ENCODE data around the gene MTCH2.
A peak's percentile ranks its signal among the peaks of the same experiment; 100 is the strongest.

The MTCH2 gene

DNA sequence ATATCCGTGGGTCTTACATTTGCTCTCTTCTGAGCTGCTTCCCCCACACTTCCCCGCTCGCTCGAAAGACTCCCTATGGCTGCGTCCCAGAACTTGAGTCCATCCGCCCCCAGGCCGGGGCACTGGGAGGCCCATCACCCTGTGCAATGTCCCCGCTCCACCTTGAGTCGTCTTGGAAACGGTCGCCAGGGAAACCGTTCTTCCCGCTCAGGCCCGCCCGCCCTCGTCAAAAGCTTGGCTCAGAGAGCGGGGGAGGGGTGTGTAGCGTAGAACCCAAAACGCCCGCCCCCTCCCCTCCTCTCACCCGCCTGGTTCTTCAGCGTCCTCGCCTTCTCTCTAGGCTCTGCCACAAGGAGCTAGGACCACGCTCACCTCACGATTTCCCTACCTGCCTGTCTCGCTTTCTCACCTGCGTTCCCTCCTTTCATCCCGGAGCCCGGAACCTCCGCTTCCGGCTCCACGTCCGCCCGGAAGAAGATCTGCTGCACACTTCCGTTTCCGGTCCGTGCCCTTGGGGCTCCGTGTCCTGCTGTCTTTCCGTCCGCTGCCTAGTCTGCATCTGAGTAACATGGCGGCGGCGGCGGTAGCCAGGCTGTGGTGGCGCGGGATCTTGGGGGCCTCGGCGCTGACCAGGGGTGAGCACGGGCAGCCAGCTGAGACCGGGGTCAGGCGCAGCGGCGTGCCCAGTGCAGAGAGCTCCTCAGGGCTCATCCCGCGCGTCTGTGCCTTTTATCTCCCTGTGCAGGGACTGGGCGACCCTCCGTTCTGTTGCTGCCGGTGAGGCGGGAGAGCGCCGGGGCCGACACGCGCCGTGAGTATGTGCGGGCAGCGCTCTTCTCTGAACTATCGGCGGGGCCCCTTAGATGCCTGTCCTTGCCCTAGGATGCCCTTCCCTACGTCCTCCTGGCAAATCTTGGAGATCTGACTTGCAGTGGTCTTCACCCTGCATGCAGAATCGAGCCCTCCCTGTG, 63.5 kb downstream of the MTCH2 start, which contains the start of the genes KBTBD4 and NDUFS3:
Gene KBTBD4, minus strand, starts transcription at position 447 of the 971 bp plus-strand sequence. Its CDS starts 19 bp downstream, at position 428.
Gene NDUFS3, plus strand, starts transcription at position 551 of the 971 bp plus-strand sequence. Its CDS starts 18 bp downstream, at position 569.
- Histone ChIP-seq H3K4me3 (ENCODE audit: low read length in 2 of 2) (peak within 1 kb of the TSS; percentile 94 to 97), H3K36me3 (ENCODE audit: control insufficient read depth in 2 of 2, insufficient read depth in 2 of 2, low read length in 2 of 2) (peaks cover 32 to 38% of the 10 kb centered on the region in 2 donors), H3K27ac (ENCODE audit: low read length) (peak within 1 kb of the TSS; percentile 73), H3K27me3 (ENCODE audit: control insufficient read depth in 1 of 2, insufficient read depth in 2 of 2, low read length in 2 of 2) (no peaks in the 10 kb centered on the region), H3K9me3 (ENCODE audit: control insufficient read depth in 2 of 2, low read length in 2 of 2) (no peaks in the 10 kb centered on the region), H3K9ac (ENCODE audit: low read length in 2 of 2) (peak within 1 kb of the TSS; percentile 88 to 96), H3K4me1 (ENCODE audit: control insufficient read depth, insufficient read depth, low read length) (peaks cover 22% of the 10 kb centered on the region)

DNA sequence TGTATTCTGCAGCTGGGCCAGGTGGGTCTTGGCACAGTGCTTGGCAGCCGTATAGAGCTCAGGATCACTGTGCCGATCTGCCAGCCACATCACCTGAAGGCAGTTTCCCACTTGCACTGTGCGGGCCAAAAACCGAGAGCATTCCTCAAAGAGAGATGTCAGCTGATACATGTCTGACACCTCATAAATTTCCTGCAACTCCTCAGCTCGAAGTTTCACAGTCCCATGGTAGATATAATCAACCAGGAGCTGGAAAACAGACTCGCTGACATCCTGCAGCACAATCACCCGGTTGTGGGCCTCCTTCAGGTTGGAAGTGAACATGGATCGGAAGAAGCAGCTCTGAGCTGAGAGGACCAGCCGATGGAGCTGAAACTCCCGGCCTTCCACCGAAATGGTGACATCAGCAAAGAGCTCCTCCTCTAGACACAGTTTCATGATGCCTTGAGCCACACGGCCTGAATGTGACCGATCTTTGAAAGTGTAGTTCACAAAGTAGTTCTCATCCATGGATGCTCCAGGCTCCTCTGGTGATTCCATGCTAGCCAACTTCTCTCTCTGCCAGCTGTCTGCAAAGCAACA, 64.8 kb downstream of the MTCH2 start:
- Histone ChIP-seq H3K27ac (ENCODE audit: low read length) (peak overlapping the region; percentile 73), H3K4me3 (ENCODE audit: low read length in 2 of 2) (peak overlapping the region; percentile 94 to 97), H3K36me3 (ENCODE audit: control insufficient read depth in 2 of 2, insufficient read depth in 2 of 2, low read length in 2 of 2) (peaks cover 33 to 37% of the 10 kb centered on the region in 2 donors), H3K9ac (ENCODE audit: low read length in 2 of 2) (peak overlapping the region in 1 of 2 donors; percentile 88), H3K27me3 (ENCODE audit: control insufficient read depth in 1 of 2, insufficient read depth in 2 of 2, low read length in 2 of 2) (no peaks in the 10 kb centered on the region), H3K9me3 (ENCODE audit: control insufficient read depth in 2 of 2, low read length in 2 of 2) (no peaks in the 10 kb centered on the region), H3K4me1 (ENCODE audit: control insufficient read depth, insufficient read depth, low read length) (peaks cover 30% of the 10 kb centered on the region)

DNA sequence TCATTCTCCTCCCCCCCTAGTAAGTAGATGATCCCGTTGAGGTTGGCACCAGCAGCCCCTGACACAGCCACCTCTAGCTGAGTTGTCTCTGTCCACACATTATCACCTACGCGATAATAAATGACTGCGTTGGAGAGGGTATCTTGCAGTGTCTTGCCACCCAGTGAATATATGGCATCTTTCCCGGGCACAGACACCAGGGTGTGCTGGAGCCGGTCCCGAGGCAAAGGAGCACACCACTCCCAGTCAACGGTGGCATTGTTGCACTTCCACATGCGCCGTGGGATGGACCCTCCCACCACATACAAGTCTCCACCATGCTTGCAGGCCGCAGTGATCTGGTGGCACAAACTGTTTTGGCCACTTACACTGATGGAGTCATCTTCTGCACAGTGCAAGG, 69.0 kb downstream of the MTCH2 start:
- H3K4me3 ChIP-seq (ENCODE audit: low read length in 2 of 2): no peak overlapping the region
- no peak overlapping the region for H3K9ac ChIP-seq (ENCODE audit: low read length in 2 of 2)

DNA sequence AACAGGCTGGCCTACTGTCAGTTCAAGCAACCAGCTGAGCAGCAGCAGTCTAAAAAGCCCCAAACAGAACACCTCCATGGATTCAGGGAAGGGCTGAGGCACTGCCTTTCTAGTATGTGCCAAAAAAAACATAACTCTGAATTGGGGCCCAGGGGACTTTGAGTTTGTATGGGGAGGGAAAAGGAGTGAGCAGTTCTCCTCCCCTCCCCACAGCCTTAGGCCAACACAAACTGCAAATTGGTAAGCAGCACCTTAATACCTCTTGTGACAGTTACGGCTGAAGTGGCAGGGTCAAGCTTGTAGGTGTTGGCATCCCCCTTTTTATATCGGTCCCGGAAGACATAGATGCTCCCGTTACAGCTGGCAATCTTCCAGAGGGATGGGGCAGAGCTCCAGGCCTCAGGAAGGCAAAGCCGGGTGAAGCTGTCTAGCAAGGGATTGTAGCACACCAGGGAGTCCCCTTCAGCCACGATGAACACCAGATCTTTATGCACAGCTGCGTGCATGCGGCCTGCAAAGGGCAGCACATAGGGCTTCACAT, 69.6 kb downstream of the MTCH2 start:
- no peak overlapping the region for H3K9ac ChIP-seq (ENCODE audit: low read length in 2 of 2)
- H3K4me1 ChIP-seq (ENCODE audit: control insufficient read depth, insufficient read depth, low read length): peaks cover 17% of the 10 kb centered on the region
- no peak overlapping the region for H3K4me3 ChIP-seq (ENCODE audit: low read length in 2 of 2)
- H3K9me3 ChIP-seq (ENCODE audit: control insufficient read depth in 2 of 2, low read length in 2 of 2): no peaks in the 10 kb centered on the region
- H3K36me3 ChIP-seq (ENCODE audit: control insufficient read depth in 2 of 2, insufficient read depth in 2 of 2, low read length in 2 of 2): peaks cover 36 to 38% of the 10 kb centered on the region in 2 donors
- no peak overlapping the region for H3K27ac ChIP-seq (ENCODE audit: low read length)
- H3K27me3 ChIP-seq (ENCODE audit: control insufficient read depth in 1 of 2, insufficient read depth in 2 of 2, low read length in 2 of 2): no peaks in the 10 kb centered on the region

More for the DNA sequence above, 69.0 kb downstream of the MTCH2 start:
- H3K27me3 ChIP-seq (ENCODE audit: control insufficient read depth in 1 of 2, insufficient read depth in 2 of 2, low read length in 2 of 2): no peaks in the 10 kb centered on the region
- no peaks in the 10 kb centered on the region for H3K9me3 ChIP-seq (ENCODE audit: control insufficient read depth in 2 of 2, low read length in 2 of 2)
- H3K4me1 ChIP-seq (ENCODE audit: control insufficient read depth, insufficient read depth, low read length): peaks cover 21% of the 10 kb centered on the region
- no peak overlapping the region for H3K27ac ChIP-seq (ENCODE audit: low read length)
- H3K36me3 ChIP-seq (ENCODE audit: control insufficient read depth in 2 of 2, insufficient read depth in 2 of 2, low read length in 2 of 2): peaks cover 36 to 38% of the 10 kb centered on the region in 2 donors

DNA sequence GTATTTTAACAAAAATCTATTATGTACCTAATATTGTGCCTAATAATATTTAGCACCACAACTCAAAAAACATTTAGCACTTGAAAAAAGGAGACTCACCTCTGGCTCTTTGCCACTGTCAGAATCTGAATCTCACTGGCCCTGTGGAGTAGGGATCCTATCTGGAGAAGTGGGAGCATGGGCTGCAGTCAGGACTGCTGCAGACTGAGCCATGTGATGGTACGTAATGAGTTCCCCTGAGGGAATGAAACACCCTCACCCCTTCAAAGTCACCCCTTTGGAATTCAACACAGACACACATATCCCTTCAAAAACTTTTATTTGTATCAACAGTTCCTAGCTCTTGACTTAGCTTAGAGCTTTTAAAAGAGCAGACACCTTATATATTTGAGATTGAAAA, 70.5 kb downstream of the MTCH2 start:
- H3K4me3 ChIP-seq (ENCODE audit: low read length in 2 of 2): no peak overlapping the region
- no peaks in the 10 kb centered on the region for H3K27me3 ChIP-seq (ENCODE audit: control insufficient read depth in 1 of 2, insufficient read depth in 2 of 2, low read length in 2 of 2)
- no peak overlapping the region for H3K9ac ChIP-seq (ENCODE audit: low read length in 2 of 2)
- H3K27ac ChIP-seq (ENCODE audit: low read length): no peak overlapping the region
- H3K9me3 ChIP-seq (ENCODE audit: control insufficient read depth in 2 of 2, low read length in 2 of 2): no peaks in the 10 kb centered on the region
- peaks cover 9% of the 10 kb centered on the region for H3K4me1 ChIP-seq (ENCODE audit: control insufficient read depth, insufficient read depth, low read length)
- H3K36me3 ChIP-seq (ENCODE audit: control insufficient read depth in 2 of 2, insufficient read depth in 2 of 2, low read length in 2 of 2): peaks cover 35 to 36% of the 10 kb centered on the region in 2 donors

DNA sequence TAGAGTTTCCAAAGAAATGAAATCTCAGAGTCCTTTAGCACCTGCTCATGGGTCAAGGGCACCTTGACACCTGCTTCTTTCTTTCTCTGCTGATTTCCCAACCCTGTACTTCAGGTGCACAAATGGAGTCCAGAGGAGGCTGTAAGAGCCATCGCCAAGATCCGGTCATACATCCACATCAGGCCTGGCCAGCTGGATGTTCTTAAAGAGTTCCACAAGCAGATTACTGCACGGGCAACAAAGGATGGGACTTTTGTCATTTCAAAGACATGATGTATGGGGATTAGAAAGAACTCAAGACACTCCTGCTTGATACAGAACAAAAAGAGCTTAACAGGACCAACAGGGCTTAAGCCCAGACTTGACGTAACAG, 71.0 kb downstream of the MTCH2 start:
- H3K4me3 ChIP-seq (ENCODE audit: low read length in 2 of 2): no peak overlapping the region
- H3K9me3 ChIP-seq (ENCODE audit: control insufficient read depth in 2 of 2, low read length in 2 of 2): no peaks in the 10 kb centered on the region
- peaks cover 35 to 36% of the 10 kb centered on the region in 2 donors for H3K36me3 ChIP-seq (ENCODE audit: control insufficient read depth in 2 of 2, insufficient read depth in 2 of 2, low read length in 2 of 2)
- no peaks in the 10 kb centered on the region for H3K27me3 ChIP-seq (ENCODE audit: control insufficient read depth in 1 of 2, insufficient read depth in 2 of 2, low read length in 2 of 2)
- H3K4me1 ChIP-seq (ENCODE audit: control insufficient read depth, insufficient read depth, low read length): peaks cover 13% of the 10 kb centered on the region
- no peak overlapping the region for H3K9ac ChIP-seq (ENCODE audit: low read length in 2 of 2)
- no peak overlapping the region for H3K27ac ChIP-seq (ENCODE audit: low read length)

DNA sequence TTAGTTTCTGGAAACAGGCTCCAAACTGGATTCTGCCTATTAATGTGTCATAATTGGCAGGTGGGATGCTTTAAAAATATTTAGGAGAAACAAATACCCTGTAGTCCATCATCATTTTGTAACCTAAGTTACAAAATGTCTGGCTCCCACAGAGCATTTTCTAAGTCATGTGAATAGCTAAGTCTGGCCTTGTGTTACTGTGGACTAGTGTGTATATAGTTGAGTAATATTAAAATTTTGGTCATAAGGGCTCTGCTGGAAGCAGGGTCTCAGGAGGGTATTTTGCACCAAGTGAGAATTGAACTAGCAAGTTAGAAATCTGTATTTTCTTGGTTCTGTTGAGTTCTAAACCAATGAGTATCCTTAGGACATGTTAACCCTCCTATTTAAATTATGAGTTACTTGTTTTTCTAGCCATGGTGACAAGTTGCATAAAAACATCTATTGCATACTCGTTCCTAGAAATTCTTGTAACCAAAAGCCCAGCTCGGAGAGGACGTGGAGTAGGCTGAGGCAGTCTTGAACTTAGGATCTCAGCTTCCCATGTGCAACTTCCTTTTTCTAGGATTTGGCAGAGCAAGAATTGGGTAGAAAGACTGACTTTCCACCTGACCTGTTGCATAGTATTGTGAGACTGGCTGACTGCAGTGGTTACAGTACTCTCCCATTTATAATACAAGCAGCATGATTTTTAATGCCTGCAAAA, 71.6 kb downstream of the MTCH2 start:
- Histone ChIP-seq H3K9ac (ENCODE audit: low read length in 2 of 2) (no peak overlapping the region), H3K4me3 (ENCODE audit: low read length in 2 of 2) (no peak overlapping the region), H3K27ac (ENCODE audit: low read length) (no peak overlapping the region), H3K36me3 (ENCODE audit: control insufficient read depth in 2 of 2, insufficient read depth in 2 of 2, low read length in 2 of 2) (peaks cover 35 to 36% of the 10 kb centered on the region in 2 donors), H3K9me3 (ENCODE audit: control insufficient read depth in 2 of 2, low read length in 2 of 2) (no peaks in the 10 kb centered on the region), H3K4me1 (ENCODE audit: control insufficient read depth, insufficient read depth, low read length) (peaks cover 17% of the 10 kb centered on the region), H3K27me3 (ENCODE audit: control insufficient read depth in 1 of 2, insufficient read depth in 2 of 2, low read length in 2 of 2) (no peaks in the 10 kb centered on the region)

DNA sequence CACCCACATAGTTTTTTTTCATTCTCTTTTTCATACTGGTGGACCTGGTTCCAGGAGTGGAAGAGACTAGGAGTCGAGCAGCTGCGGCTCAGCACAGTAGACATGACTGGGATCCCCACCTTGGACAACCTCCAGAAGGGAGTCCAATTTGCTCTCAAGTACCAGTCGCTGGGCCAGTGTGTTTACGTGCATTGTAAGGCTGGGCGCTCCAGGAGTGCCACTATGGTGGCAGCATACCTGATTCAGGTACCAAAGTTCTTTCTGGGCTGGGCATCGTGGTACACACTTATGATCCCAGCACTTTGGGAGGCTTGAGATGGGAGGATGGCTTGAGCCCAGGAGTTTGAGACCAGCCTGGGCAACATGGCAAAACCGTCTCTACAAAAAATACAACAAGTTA, 72.7 kb downstream of the MTCH2 start:
- Histone ChIP-seq H3K27ac (ENCODE audit: low read length) (no peak overlapping the region), H3K9ac (ENCODE audit: low read length in 2 of 2) (no peak overlapping the region), H3K36me3 (ENCODE audit: control insufficient read depth in 2 of 2, insufficient read depth in 2 of 2, low read length in 2 of 2) (peaks cover 31 to 36% of the 10 kb centered on the region in 2 donors), H3K9me3 (ENCODE audit: control insufficient read depth in 2 of 2, low read length in 2 of 2) (no peaks in the 10 kb centered on the region), H3K4me3 (ENCODE audit: low read length in 2 of 2) (no peak overlapping the region), H3K27me3 (ENCODE audit: control insufficient read depth in 1 of 2, insufficient read depth in 2 of 2, low read length in 2 of 2) (no peaks in the 10 kb centered on the region), H3K4me1 (ENCODE audit: control insufficient read depth, insufficient read depth, low read length) (peaks cover 24% of the 10 kb centered on the region)

Measured in stomach smooth muscle (tissue), 2 donors.